HG02588 (cell line): Measurements from ENCODE around the gene CDC45.

ENCODE experiments used
- ATAC-seq: cut with Tn5 transposase; IDR thresholded peaks from one replicate; pipeline ENCODE4 v1.9.1; 2021; ENCODE audit warnings: mild to moderate bottlenecking, moderate library complexity; ENCODE audit not compliant: unreplicated experiment

The CDC45 gene

DNA sequence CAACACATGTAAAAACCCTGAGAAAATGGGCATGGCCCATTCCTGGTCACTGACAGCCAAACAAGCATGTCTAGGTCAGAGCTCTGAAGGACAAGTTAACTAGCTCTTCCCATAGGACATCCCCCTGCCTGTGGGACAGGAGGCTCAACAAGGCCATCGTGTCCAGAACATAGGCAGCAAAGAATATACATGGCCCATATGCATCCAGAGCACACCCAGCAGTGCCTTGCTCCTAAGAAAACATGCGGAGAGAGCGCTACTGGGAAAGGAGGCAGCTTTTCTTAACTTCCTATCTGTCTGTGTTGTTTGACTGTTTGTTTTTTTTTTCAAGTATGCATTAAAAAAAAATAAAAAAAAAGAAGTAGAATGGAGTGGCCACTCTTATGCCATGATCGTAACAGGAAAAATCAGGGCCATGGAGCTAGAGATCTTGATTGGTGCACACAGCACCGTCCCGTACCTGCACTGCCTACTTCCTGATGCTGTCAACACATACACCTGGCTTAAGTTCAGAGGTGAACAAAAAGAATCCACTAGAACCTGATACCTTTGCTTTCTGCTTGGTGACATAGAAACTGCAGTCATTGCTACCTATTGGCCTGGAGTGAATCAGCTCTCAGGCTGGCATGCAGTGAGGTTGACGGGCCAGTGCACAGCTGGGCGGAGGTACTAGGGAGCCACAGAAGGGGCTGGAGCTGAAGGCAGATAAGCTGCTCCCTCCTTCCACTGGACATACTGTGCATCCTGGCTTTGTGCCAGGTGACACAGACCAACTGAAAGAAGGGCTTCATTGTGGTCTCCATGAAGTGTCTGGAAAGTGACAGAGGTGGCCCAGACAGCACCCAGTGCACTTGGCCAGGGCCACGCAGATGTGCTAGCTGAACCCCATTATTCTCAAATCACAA lies 12.6 kb upstream of the CDC45 start:
- ATAC-seq = no peak

GRCh38 chr22:19467912-19468311 lies 11.8 kb upstream of the CDC45 start:
- no peak for ATAC-seq

DNA sequence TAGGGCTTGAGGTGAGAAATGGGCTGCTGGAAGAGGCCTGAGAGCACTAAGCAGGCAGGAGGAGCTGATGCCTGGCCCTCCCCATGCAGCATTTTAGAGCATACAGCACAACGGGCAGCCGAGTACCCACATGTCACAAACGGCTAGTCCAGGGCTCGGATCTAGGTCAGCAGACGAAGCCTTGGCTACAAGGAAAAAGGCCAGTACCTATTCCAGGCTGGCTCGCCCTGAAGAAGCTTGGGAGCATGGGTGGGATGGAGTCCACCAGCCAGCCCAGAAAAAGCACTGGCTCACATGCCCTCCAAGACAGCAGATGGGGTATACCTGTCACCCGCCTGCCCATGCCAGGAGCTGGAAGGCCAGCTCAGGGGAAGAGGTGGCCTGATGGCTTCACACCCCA lies 10.3 kb upstream of the CDC45 start:
- no peak for ATAC-seq

DNA sequence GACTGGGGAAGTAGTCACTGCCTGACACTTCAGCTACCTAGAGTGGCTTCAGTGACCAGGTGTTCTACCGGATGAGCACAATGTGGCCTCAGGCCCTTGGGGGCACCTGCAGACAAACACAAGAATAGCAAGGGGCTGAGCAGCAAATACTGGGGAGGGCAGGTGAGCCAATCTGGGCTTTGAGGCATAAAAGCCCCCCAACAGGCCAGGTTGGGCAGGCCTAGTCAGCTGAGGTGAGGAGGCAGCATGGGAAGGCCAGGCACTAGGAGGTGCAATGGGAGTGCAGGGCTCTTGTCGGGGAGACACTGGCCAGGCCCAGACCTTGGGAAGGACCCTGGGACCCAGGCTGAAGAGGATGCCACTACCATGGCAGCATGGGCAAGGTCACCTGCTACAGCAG lies 9.7 kb upstream of the CDC45 start:
- ATAC-seq = no peak

DNA sequence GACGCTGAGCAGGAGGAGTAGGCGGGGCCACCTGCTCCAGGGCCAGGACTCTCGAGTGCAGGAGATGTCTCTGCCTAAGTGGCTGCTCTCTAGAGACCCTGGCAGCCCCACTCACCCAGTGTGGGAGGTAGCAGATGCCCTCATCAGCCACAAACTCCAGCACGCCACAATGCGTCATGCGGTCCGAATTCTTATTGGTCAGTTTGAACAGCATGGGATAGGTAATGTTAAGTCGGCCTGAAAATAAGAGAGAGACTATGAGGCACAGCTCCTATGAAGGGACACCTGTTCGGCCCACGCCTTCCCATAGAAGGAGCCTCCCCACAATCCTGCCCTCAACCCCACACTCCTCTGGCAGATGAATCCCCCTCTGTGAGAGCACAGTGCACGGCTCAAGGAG lies 8.1 kb upstream of the CDC45 start:
- ATAC-seq = no peak

- no peak for ATAC-seq
These were observed 7.5 kb upstream of the CDC45 start for GRCh38 chr22:19472233-19472632.

- no peak for ATAC-seq
These were observed 6.1 kb upstream of the CDC45 start for GRCh38 chr22:19473578-19473977.

GRCh38 chr22:19476023-19476422 lies 3.7 kb upstream of the CDC45 start:
- ATAC-seq = no peak

DNA sequence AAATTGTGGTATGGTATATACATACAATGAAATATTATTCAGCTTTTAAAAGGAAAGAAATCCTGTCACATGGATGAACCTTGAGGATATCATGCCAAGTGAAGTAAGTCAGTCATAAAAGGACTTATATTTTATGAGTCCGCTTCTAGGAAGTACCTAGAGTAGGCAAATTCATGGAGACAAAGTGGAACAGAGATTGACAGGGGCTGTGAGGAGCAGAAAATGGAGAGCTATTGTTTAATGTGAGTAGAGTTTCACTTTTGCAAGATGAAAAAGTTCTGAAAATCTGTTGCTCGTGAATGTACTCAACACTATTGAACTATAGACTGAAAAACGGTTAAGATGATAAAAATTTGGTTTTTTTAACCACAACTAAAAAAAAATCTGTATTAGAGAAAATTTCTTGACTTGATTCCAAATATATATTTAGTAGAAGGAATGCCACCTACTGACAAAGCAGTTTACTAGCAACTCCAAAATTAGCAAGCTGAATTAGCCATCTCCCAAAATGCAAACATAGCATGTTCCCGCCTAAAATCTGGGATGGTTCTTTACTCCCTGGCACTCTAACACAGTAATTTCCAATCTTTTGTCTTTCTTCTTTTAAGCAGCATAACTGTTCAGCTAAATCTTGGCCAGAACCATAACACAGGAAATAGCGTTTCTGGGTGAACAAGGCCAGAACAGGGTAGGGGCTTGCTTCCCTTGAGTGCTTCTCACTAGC lies 2.2 kb upstream of the CDC45 start:
- ATAC-seq = no peak

- no peak for ATAC-seq
These were observed 1.4 kb upstream of the CDC45 start for GRCh38 chr22:19478045-19478900.

DNA sequence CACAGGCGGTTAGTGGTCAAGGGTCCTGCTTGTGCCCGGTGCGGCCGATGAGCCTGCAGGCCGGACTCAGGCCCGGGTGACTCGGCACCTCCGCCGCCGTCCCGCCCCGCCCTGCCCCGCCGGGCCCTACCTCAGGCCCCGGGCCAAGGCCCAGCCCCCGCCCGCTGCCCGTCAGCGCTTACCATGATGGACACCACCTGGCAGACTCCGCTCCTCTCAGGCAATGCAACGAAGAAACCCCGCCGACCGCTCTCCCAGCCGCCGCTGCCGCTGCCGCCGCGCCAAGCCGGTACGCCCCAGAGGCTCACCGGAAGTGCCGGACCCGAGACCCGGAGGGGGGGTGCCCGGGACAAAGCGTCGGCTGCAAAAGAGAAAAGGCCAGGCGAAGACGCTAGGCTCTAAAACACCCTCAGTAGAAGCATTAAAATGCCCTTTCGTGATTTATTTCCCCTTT lies 792 bp upstream of the CDC45 start, which contains the start of gene UFD1:
Gene UFD1, minus strand, starts transcription at position 293 of the 454 bp plus-strand sequence. Its CDS starts 108 bp downstream, at position 185.
- peak; percentile 42 for ATAC-seq

DNA sequence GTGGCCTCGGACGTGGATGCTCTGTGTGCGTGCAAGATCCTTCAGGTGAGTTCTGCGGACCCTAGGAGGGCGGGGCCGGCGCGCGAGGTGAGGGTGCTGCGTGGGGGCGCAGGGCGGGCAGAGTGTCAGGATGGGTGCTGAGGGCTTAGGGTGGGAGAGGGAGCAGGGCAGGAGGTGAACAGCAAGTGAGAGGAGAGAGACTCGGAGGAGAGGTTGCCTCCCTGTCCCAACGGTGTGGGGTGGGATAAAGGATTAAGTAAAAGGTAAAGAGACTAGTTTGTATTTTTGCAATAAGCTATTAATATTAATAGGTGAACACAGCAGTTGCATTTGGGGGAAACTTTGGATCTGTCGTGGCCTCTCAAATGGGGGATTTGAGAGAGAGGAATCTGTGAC lies 451 bp downstream of the CDC45 start:
- no peak for ATAC-seq

DNA sequence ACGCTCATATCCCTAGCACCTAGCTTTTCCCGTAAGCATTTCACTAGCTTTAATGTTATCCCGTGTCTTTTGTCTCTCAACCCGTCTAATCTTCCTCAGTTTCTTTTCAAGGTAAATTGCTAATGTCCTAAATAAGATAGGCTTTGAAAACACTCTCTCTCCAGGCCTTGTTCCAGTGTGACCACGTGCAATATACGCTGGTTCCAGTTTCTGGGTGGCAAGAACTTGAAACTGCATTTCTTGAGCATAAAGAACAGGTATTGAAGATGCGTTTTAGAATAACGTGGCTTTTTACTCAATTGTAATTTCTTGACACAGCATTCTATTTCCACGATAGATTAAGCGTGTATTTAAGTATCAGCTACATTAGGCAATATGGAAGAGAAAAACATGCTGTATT lies 1.1 kb downstream of the CDC45 start:
- ATAC-seq = no peak

DNA sequence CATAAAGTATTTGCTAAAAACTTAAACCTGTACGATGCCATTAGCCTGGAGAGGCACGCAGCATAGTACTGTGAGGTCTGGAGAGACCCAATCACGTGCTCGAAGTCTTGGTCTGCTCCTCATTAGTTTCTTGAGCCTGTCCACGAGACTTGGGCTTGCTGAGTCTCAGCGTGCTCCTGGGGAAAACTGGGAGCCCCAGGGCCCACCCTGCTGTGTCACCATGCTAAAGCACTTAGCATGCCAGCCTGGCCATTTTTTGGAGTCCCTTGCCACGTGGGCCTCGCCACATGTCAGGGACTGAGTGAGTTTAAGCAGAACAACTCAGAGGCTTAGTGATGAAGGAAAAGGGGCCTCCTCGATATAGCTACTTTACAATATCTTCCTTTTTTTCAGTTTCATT lies 2.6 kb downstream of the CDC45 start:
- ATAC-seq = no peak

GRCh38 chr22:19483481-19484244 lies 3.9 kb downstream of the CDC45 start:
- no peak for ATAC-seq

DNA sequence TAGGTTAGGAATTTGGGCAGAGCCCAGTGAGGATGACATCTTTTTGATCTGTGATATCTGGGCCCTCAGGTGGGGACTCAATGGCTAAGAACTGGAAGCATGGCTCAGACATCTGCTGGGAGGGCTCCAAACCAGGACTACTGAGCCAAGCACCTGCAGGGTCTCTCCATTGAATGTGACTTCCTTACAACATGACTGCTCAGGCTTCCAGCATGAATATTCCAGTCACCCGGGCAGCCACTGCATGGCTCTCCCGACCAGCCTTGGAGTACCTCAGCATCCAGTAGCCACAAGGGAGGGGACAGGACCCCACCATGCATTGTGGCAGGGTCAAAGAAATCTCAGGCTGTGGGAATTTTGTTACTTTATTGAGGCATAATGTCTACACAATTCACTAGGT lies 8.6 kb downstream of the CDC45 start:
- ATAC-seq = no peak

DNA sequence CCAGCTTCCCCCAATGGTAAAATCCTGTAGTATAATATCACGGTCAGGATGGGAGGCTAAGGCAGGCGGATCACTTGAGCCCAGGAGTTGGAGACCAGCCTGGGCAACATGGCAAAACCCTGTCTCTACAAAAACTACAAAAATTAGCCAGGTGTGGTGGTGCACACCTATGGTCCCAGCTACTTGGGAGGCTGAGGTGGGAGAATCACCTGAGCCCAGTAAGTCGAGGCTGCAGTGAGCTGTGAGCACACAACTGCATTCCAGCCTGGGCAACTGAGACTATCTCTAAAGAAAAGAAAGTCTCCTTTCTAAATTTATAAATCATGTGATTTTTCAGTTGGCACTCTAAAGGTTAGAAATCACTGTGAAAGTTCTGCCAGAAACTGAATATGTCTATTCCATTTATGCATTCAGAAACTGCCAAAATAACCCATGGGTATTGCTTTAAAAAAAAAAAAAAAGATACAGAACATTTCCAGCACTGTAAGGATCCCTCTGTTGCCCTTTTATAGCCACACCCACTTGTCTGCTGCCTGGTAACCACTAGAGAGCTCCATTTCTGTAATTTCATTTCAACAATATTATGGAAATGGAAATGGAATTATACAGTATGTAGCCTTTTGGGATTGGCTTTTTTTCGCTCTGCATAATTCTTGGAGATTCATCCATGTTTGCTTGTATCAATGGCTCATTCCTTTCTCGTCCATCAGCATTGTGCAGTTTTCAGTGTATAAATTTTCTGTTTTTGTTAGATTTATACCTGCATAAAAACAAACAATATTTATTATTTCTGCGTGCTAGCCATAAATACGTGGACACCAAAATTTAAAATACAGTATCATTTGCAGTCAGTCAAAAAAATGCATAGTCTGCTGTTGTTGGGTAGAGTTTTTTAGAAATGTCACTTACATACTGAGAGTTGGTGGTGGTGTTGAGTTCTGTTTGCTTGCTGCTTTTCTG lies 9.4 kb downstream of the CDC45 start:
- ATAC-seq = no peak

DNA sequence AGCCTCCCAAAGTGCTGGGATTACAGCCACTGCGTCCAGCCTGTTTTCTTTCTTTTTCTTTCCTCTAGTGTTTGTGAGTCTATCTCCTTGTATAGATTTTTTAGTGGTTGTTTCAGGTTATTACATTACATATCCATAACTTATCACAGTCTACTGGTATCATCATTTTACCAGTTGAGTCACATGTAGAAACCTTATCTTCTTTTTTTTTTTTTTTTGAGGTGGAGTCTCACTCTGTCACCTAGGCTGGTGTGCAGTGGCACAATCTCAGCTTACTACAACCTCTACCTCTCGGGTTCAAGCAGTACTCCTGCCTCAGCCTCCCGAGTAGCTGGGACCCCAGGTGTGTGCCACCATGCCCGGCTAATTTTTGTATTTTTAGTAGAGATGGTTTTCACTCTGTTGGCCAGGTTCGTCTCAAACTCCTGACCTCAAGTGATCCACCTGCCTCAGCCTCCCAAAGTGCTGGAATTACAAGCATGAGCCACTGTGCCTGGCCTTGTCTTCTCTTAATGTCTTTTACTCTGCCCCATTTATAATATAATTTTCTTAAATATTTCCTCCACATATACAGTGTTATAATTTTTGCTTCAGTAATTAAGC lies 11.0 kb downstream of the CDC45 start:
- no peak for ATAC-seq
